K562 (cell line): ENCODE data around the gene MEAF6. TPM values are rescaled to one million over a fixed set of nuclear protein-coding genes. Genes with fewer than 3 reads are reported as not detected.

ENCODE experiments used
- ATF1 ChIP-seq, 2 experiments: fragments of 450-650 bp in 1 of 2; IDR thresholded peaks; 2 replicates each; pipeline ENCODE4 v1.6.1; 2016; ENCODE audit warnings: missing compliant biosample characterization in 1 of 2, missing genetic modification characterization in 1 of 2
- C11orf30 ChIP-seq: fragments of 450-650 bp; IDR thresholded peaks from 2 replicates; pipeline ENCODE4 v1.6.1; 2016; ENCODE audit warnings: low read depth, mild to moderate bottlenecking
- CAMTA2 ChIP-seq: fragments of 250-450 bp; sonication (Bioruptor Pico); conservative IDR thresholded peaks from 2 replicates; pipeline ENCODE4 v1.5.1; 2022
- CCNT2 ChIP-seq: IDR thresholded peaks from 2 replicates; pipeline ENCODE4 v1.6.1; 2011; ENCODE audit warnings: borderline replicate concordance, low read depth, mild to moderate bottlenecking, moderate library complexity, mixed read lengths, low read length; ENCODE audit not compliant: insufficient read length; ENCODE audit errors: extremely low read depth
- CXXC5 ChIP-seq: fragments of 250-450 bp; sonication (Bioruptor Pico); IDR thresholded peaks from 2 replicates; pipeline ENCODE4 v1.8.0; 2022; ENCODE audit warnings: inconsistent platforms, mild to moderate bottlenecking, moderate library complexity
- ETV5 ChIP-seq: sonication (generic); formaldehyde crosslinking; IDR thresholded peaks from 2 replicates; pipeline ENCODE4 v1.4.0; 2020; ENCODE audit warnings: low read depth, mild to moderate bottlenecking, missing genetic modification reagents
- FIP1L1 ChIP-seq: fragments of 200-400 bp; formaldehyde crosslinking; IDR thresholded peaks from 2 replicates; pipeline ENCODE4 v1.6.1; 2018; ENCODE audit warnings: mild to moderate bottlenecking, low read depth, low read length; ENCODE audit not compliant: poor library complexity, severe bottlenecking
- FOSL1 ChIP-seq: fragments of 200-800 bp; sonication (Bioruptor generic); conservative IDR thresholded peaks from 2 replicates; pipeline ENCODE4 v1.6.1; 2016; ENCODE audit warnings: missing genetic modification characterization, missing compliant biosample characterization
- GTF2A2 ChIP-seq: IDR thresholded peaks from 2 replicates; pipeline ENCODE4 v1.6.1; 2016; ENCODE audit warnings: mild to moderate bottlenecking, missing genetic modification characterization, missing compliant biosample characterization
- HDAC6 ChIP-seq: IDR thresholded peaks from 2 replicates; pipeline ENCODE4 v1.6.1; 2012; ENCODE audit warnings: low read depth, mild to moderate bottlenecking, control low read depth, inconsistent platforms, low read length, moderate library complexity
- MEF2D ChIP-seq: conservative IDR thresholded peaks from 2 replicates; pipeline ENCODE4 v1.6.1; 2016; ENCODE audit warnings: low read depth, missing genetic modification characterization, missing compliant biosample characterization
- NKRF ChIP-seq: fragments of 450-650 bp; IDR thresholded peaks from 2 replicates; pipeline ENCODE4 v1.6.1; 2016; ENCODE audit warnings: borderline replicate concordance
- NR4A1 ChIP-seq, 2 experiments: fragments of 250-450 bp in 1 of 2; fragments of 450-650 bp in 1 of 2; sonication (Bioruptor Pico) in 1 of 2; IDR thresholded peaks; 2 replicates each; pipeline versions ENCODE4 v1.4.0 to v1.6.1; 2016 to 2020; ENCODE audit warnings: mild to moderate bottlenecking in 2 of 2, missing compliant biosample characterization in 1 of 2, missing genetic modification characterization in 1 of 2, moderate library complexity in 1 of 2
- PHTF2 ChIP-seq: fragments of 250-450 bp; sonication (Bioruptor Pico); IDR thresholded peaks from 2 replicates; pipeline ENCODE4 v1.5.0; 2021; ENCODE audit warnings: mild to moderate bottlenecking
- RNF219 ChIP-seq: fragments of 250-450 bp; sonication (Bioruptor Pico); IDR thresholded peaks from 2 replicates; pipeline ENCODE4 v1.5.0; 2022; ENCODE audit warnings: mild to moderate bottlenecking
- SRSF1 ChIP-seq: fragments of 200-400 bp; formaldehyde crosslinking; IDR thresholded peaks from 2 replicates; pipeline ENCODE4 v1.6.1; 2017; ENCODE audit warnings: mild to moderate bottlenecking, low read depth, low read length, moderate library complexity
- SRSF3 ChIP-seq: fragments of 200-400 bp; formaldehyde crosslinking; IDR thresholded peaks from 2 replicates; pipeline ENCODE4 v1.6.1; 2016; ENCODE audit warnings: mild to moderate bottlenecking, low read length, moderate library complexity; ENCODE audit not compliant: insufficient read depth
- TBP ChIP-seq: optimal IDR thresholded peaks from 2 replicates; pipeline ENCODE3; 2011; ENCODE audit warnings: low read depth, low read length, improper control_type of control experiment
- TEAD1 ChIP-seq, 2 experiments: fragments of 450-650 bp in 1 of 2; sonication (generic) in 1 of 2; formaldehyde crosslinking; IDR thresholded peaks; 2 replicates each; pipeline versions ENCODE4 v1.4.0 to v1.8.0; 2020 to 2022; ENCODE audit warnings: mild to moderate bottlenecking in 2 of 2, missing genetic modification reagents in 1 of 2
- TEAD4 ChIP-seq, 2 experiments: sonication (generic) in 1 of 2; formaldehyde crosslinking in 1 of 2; IDR thresholded peaks; 2 replicates each; pipeline versions ENCODE4 v1.6.1 to v1.8.0; 2012 to 2022; ENCODE audit warnings: borderline replicate concordance in 1 of 2, inconsistent platforms in 1 of 2, low read length in 1 of 2, mild to moderate bottlenecking in 1 of 2, missing genetic modification reagents in 1 of 2
- ZNF12 ChIP-seq: sonication (generic); formaldehyde crosslinking; IDR thresholded peaks from 2 replicates; pipeline ENCODE4 v1.4.0; 2020; ENCODE audit warnings: mild to moderate bottlenecking, missing genetic modification reagents
- ZNF280A ChIP-seq: fragments of 450-650 bp; IDR thresholded peaks from 2 replicates; pipeline ENCODE4 v1.6.1; 2018; ENCODE audit warnings: mild to moderate bottlenecking, low read depth; ENCODE audit not compliant: partially characterized antibody
- polyA plus RNA-seq, 8 experiments: library from polyadenylated mRNA; depleted of rRNA in 4 of 8; stranded (reverse) in 5 of 8; unstranded in 3 of 8; fragments of >200 nt; fragmentation: Nextera tagmentation in 2 of 8; fragmentation: Illumina TruSeq in 1 of 8; extraction: Ambion mirVana in 2 of 8; extraction: Trizol in 1 of 8; gene quantifications; 2 replicates each; pipeline versions ENCODE4 v1.2.1 to v1.2.3, GENCODE V29; 2011 to 2014; ENCODE audit warnings: inconsistent platforms in 1 of 8, missing spikeins in 1 of 8
- total RNA-seq, 7 experiments: library from RNA; depleted of rRNA in 6 of 7; stranded (reverse); fragments of >200 nt in 6 of 7; fragmentation: Illumina TruSeq in 2 of 7; extraction: Trizol in 2 of 7; gene quantifications; 2 replicates each; pipeline versions ENCODE4 v1.2.1 to v1.2.3, GENCODE V29; 2011 to 2021; ENCODE audit warnings: low replicate concordance in 1 of 7

The MEAF6 gene
- total and polyA plus RNA-seq, 9 of the 15 experiments (the other 6 are each of a cell fraction or from before 2014, with no cell fraction given) = 55.0 to 151 (median 92.3) TPM

- TF ChIP-seq TEAD4 (IDR thresholded peaks at IDR 0.05; ENCODE audit: low read length) (no peak), TEAD4 (CRISPR knock-in tag; IDR thresholded peaks at IDR 0.05; ENCODE audit: borderline replicate concordance) (no peak), FOSL1 (tag) (no peak), SRSF3 (no peak), TBP (peak; percentile 98), GTF2A2 (peak; percentile 93), NKRF (0 out of 2 replicates have a peak, but pooled peaks have one; percentile 10), SRSF1 (0 out of 2 replicates have a peak, but pooled peaks have one; percentile 31), HDAC6 (no peak), PHTF2 (no peak), RNF219 (no peak), CAMTA2 (CRISPR knock-in tag) (no peak), ATF1 (CRISPR knock-in tag; IDR thresholded peaks at IDR 0.05) (no peak), ATF1 (tag; IDR thresholded peaks at IDR 0.05) (peak; percentile 63), CXXC5 (peak; percentile 90), ZNF12 (CRISPR knock-in tag) (no peak), NR4A1 (CRISPR knock-in tag; IDR thresholded peaks at IDR 0.05) (no peak), NR4A1 (tag; IDR thresholded peaks at IDR 0.05) (no peak), ETV5 (CRISPR knock-in tag) (0 out of 2 replicates have a peak, but pooled peaks have one; percentile 38), TEAD1 (CRISPR knock-in tag; IDR thresholded peaks at IDR 0.05) (no peak), MEF2D (tag) (no peak), FIP1L1 (peak; percentile 89), ZNF280A (no peak), C11orf30 (no peak), CCNT2 (peak; percentile 73)
Observed at GRCh38 chr1:37474046-37474696, 40.4 kb downstream of the MEAF6 start, which contains the start of gene ZC3H12A (continued).
